RWPE2 (cell line): ENCODE data around the gene SYTL3.

ENCODE experiments used
- ATAC-seq: fragments of 200-7000 bp; cut with Tn5 transposase; 3 replicates; pipeline ENCODE4 v1.9.1; 2021; ENCODE audit warnings: low read depth
- DNase-seq: peaks from one replicate; pipeline ENCODE4 v3.0.0-alpha.2; 2020; ENCODE audit warnings: low spot score
- H3K27ac ChIP-seq: fragments of 450-650 bp; 2 replicates; pipeline ENCODE4 v1.5.1; 2017; ENCODE audit warnings: mild to moderate bottlenecking; ENCODE audit not compliant: poor library complexity, severe bottlenecking
- H3K27me3 ChIP-seq: fragments of 250-450 bp; sonication (Bioruptor Pico); 2 replicates; pipeline ENCODE4 v1.5.1; 2021; ENCODE audit warnings: mild to moderate bottlenecking, moderate library complexity; ENCODE audit not compliant: insufficient read depth, poor library complexity, severe bottlenecking
- H3K36me3 ChIP-seq: fragments of 250-450 bp; sonication (Bioruptor Pico); 2 replicates; pipeline ENCODE4 v1.5.1; 2020; ENCODE audit warnings: low read depth, mild to moderate bottlenecking, moderate library complexity
- H3K4me1 ChIP-seq: fragments of 250-450 bp; sonication (Bioruptor Pico); 2 replicates; pipeline ENCODE4 v1.5.1; 2021; ENCODE audit warnings: mild to moderate bottlenecking, moderate library complexity; ENCODE audit not compliant: insufficient read depth, poor library complexity, severe bottlenecking
- H3K4me3 ChIP-seq: fragments of 250-450 bp; sonication (Bioruptor Pico); 2 replicates; pipeline ENCODE4 v1.5.1; 2021; ENCODE audit warnings: mild to moderate bottlenecking, moderate library complexity; ENCODE audit not compliant: severe bottlenecking
- H3K9me3 ChIP-seq: fragments of 250-450 bp; sonication (Bioruptor Pico); 2 replicates; pipeline ENCODE4 v1.5.1; 2021; ENCODE audit warnings: mild to moderate bottlenecking, moderate library complexity; ENCODE audit not compliant: severe bottlenecking
- CTCF ChIP-seq: fragments of 450-650 bp; IDR thresholded peaks from one replicate; pipeline ENCODE4 v1.5.1; 2017; ENCODE audit warnings: mild to moderate bottlenecking, moderate library complexity; ENCODE audit not compliant: poor library complexity, severe bottlenecking

SYTL3 gene

GRCh38 chr6:158796353-158796752 is 146.5 kb downstream of the SYTL3 start:
- Histone ChIP-seq H3K4me1 (peaks cover 73% of the 10 kb centered on the region), H3K9me3 (no peaks in the 10 kb centered on the region), H3K27ac (peak overlapping the region; percentile 10), H3K27me3 (no peaks in the 10 kb centered on the region), H3K36me3 (peaks cover 65% of the 10 kb centered on the region), H3K4me3 (no peak overlapping the region)
- ATAC-seq (no peak), DNase-seq (no peak)
- no peak for TF ChIP-seq CTCF

DNA sequence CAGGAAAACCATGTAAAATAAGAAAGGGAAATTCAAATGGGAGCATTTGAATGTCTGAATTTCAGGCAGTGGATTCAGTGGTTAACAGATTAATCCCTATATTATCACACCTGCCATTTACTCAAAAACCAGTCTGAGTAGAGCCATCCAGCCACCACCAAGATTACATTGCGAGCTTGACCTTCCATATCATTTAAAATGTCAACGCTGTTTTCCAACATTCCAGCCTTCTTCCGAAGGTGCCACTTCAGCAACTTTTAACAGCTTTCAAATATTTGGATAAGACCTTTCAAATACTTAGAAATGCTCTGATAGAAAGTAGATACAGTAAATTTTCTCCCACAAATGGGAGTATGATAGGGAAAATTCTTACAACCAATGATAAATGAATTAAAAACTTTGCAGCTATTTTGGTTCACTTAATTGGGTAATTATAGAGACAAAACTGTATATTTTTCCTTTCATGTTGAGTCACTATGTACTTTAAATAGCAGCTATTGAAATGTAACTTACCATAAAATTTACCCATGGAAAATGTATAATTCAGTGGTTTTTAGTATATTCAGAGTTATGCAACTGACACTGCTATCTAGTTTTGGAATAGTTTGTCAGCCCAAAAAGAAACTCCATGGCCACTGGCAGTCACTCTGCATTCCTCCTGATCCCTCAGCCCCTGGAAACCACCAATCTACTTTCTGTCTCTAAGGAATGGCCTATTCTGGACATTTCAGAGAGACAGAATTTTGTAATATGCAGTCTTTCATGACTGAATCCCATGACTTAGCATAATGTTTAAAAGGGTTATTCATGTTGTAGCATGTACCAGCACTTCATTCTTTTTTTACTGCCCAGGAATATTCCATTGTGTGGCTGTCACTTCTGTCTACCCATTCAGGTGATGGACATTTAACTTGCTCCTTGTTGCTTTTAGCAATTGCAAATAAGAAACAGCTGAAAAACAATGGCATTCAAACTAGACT is 147.8 kb downstream of the SYTL3 start:
- peaks cover 72% of the 10 kb centered on the region for H3K36me3 ChIP-seq
- peaks cover 79% of the 10 kb centered on the region for H3K4me1 ChIP-seq
- ATAC-seq, result peak; percentile 8; the same call in 1 of the 3 replicates
- H3K27ac ChIP-seq, result peak overlapping the region; percentile 41
- H3K4me3 ChIP-seq, result no peak overlapping the region
- no peaks in the 10 kb centered on the region for H3K9me3 ChIP-seq
- DNase-seq, result no peak
- H3K27me3 ChIP-seq, result no peaks in the 10 kb centered on the region
- TF ChIP-seq CTCF, result no peak

DNA sequence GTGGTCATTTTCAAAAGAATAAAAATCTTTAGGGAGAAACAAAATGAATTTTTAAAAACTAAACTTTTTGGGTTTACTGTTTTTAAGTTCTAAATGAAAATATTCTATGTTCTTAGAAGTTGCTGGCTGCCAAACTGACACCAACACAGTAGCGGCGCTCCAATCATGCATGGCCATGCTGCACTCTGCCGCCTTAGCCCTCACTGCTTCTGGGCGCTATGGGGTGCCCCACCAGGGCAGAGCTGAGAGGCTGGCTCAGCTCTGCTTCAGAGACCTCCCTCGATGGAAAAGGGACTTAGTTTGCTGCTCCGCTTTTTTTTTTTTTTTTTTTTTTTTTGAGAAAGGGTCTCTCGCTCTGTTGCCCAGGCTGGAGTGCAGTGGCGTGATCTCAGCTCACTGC is 148.5 kb downstream of the SYTL3 start:
- Histone ChIP-seq H3K27me3 (no peaks in the 10 kb centered on the region), H3K36me3 (peaks cover 78% of the 10 kb centered on the region), H3K27ac (peak overlapping the region; percentile 41), H3K9me3 (no peaks in the 10 kb centered on the region), H3K4me1 (peaks cover 82% of the 10 kb centered on the region), H3K4me3 (no peak overlapping the region)
- no peak for ATAC-seq
- TF ChIP-seq CTCF, result no peak
- DNase-seq, result no peak

DNA sequence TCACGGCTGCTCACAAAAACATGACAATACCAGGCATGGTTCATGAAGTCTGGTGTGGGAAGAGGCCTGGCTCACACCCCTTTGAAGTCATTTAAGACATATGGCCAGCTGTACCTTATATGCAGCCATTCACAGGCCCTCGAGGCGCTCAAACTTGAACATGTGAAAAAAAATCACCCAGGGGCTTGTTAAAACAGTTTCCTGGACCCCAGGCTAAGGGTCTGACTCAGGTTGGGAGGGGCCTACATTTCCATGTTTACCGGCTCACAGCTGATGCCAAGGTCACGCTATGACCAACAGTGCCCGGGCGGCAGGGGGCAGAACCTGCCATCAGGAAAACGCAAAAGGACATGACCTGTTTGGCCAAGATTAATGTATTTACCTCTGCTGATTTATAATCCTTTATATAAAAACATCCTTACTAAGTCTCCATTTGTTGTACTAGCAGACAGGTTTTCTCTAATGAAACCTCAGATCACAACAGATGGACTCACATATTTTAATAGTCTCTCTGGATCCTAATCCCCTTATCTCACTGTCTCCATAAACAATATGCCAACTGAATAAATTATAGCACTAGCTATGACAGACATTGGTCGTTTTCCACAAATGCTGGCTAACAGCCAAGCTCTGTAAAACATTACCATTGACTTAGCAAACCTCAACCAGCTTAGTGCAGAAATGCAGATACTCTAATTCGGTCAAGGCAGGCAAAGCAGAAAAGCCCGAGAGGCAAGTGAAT is 149.4 kb downstream of the SYTL3 start:
- peak; percentile 47 for ATAC-seq
- H3K36me3 ChIP-seq, result peaks cover 70% of the 10 kb centered on the region
- H3K9me3 ChIP-seq, result no peaks in the 10 kb centered on the region
- DNase-seq, result no peak
- peak; percentile 35 for TF ChIP-seq CTCF
- H3K27ac ChIP-seq, result peak overlapping the region; percentile 41
- H3K4me1 ChIP-seq, result peaks cover 81% of the 10 kb centered on the region
- H3K4me3 ChIP-seq, result no peak overlapping the region
- no peaks in the 10 kb centered on the region for H3K27me3 ChIP-seq
